Immature natural killer cell (primary cell): ENCODE results near the gene REXO2. TPM values are rescaled to one million over a fixed set of nuclear protein-coding genes. Genes with fewer than 3 reads are reported as not detected.

Source experiments
- DNase-seq, 3 donors: peaks; one replicate each; pipeline ENCODE4 v3.0.0; 2022; ENCODE audit warnings: mixed read lengths in 1 of 3
- H3K27ac Mint-ChIP-seq, 6 donors: one replicate each; pipeline ENCODE4 v1.8.0; 2020; ENCODE audit warnings: mixed read lengths in 6 of 6, mild to moderate bottlenecking in 5 of 6, inconsistent platforms in 4 of 6, moderate library complexity in 3 of 6
- H3K27me3 Mint-ChIP-seq, 3 donors: one replicate each; pipeline ENCODE4 v1.8.0; 2020 to 2021; ENCODE audit warnings: low read depth in 3 of 3, mild to moderate bottlenecking in 3 of 3, mixed read lengths in 3 of 3, moderate library complexity in 3 of 3, inconsistent platforms in 1 of 3
- H3K36me3 Mint-ChIP-seq, 3 donors: one replicate each; pipeline ENCODE4 v1.8.0; 2020; ENCODE audit warnings: mixed read lengths in 3 of 3, inconsistent platforms in 2 of 3, mild to moderate bottlenecking in 2 of 3
- H3K4me1 Mint-ChIP-seq, 2 donors: one replicate each; pipeline ENCODE4 v1.8.0; 2020; ENCODE audit warnings: inconsistent platforms in 2 of 2, mild to moderate bottlenecking in 2 of 2, mixed read lengths in 2 of 2, moderate library complexity in 1 of 2
- H3K4me3 Mint-ChIP-seq, 5 donors: one replicate each; pipeline ENCODE4 v1.8.0; 2020; ENCODE audit warnings: mild to moderate bottlenecking in 5 of 5, mixed read lengths in 5 of 5, inconsistent platforms in 3 of 5, moderate library complexity in 3 of 5
- H3K9me3 Mint-ChIP-seq, 6 donors: one replicate each; pipeline ENCODE4 v1.8.0; 2020; ENCODE audit warnings: mild to moderate bottlenecking in 6 of 6, mixed read lengths in 6 of 6, inconsistent platforms in 4 of 6, moderate library complexity in 3 of 6
- polyA plus RNA-seq, 3 donors: library from polyadenylated mRNA; unstranded; fragments of 300-500 nt; fragmentation: Illumina TruSeq; gene quantifications; one replicate each; pipeline ENCODE4 v1.2.3, GENCODE V29; 2021

REXO2 gene
- 10 to 100 TPM; 45.5 to 49.4 (median 45.9) TPM for polyA plus RNA-seq

DNA sequence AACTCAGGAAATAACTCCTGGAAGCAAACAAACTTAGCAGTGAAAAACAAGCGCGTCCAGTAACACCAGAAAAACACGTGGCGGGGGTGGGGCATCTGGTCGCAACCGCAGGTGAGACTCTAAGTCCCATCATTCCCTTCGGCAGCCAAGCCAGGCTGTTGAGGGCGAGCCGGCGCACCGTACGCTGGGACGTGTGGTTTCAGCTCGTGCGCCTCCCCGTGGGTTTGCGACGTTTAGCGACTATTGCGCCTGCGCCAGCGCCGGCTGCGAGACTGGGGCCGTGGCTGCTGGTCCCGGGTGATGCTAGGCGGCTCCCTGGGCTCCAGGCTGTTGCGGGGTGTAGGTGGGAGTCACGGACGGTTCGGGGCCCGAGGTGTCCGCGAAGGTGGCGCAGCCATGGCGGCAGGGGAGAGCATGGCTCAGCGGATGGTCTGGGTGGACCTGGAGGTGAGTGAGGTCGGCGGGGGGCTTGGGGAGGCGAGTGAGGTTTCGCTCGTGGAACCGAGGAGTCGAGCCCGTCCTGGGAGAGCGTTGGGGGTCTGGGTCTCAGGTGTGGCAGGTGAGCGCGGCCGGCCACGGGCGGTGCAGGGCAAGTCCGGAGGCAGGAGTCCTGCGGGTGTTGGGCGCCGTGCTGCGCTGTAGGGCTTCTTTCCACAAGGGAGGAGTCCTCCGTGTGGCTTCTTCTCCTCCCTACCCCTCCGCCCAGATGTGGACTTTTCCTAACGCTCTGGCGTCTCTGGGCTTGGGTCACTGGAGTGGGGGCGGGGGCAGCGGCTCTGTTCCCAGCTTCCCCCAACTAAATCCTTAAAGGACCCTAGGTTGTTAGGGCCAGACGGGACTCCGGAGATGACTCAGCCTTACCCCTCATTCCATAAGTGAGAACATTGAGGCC is at the start of gene REXO2:
Gene REXO2, plus strand, starts transcription at position 239 of the 892 bp plus-strand sequence. Its CDS starts 62 bp downstream, at position 301.
- Mint-ChIP-seq H3K36me3 (peaks cover 0 to 5% (median 0%) of the 10 kb centered on the region in 3 donors), H3K4me1 (peaks cover 29 to 39% of the 10 kb centered on the region in 2 donors), H3K27me3 (peaks cover 7 to 12% (median 10%) of the 10 kb centered on the region in 3 donors), H3K9me3 (no peaks in the 10 kb centered on the region), H3K4me3 (peak within 1 kb of the TSS; percentile 90 to 97 (median 97)), H3K27ac (peak within 1 kb of the TSS; percentile 58 to 93 (median 84))
- DNase-seq, result peak; percentile 91 to 93 (median 92)

DNA sequence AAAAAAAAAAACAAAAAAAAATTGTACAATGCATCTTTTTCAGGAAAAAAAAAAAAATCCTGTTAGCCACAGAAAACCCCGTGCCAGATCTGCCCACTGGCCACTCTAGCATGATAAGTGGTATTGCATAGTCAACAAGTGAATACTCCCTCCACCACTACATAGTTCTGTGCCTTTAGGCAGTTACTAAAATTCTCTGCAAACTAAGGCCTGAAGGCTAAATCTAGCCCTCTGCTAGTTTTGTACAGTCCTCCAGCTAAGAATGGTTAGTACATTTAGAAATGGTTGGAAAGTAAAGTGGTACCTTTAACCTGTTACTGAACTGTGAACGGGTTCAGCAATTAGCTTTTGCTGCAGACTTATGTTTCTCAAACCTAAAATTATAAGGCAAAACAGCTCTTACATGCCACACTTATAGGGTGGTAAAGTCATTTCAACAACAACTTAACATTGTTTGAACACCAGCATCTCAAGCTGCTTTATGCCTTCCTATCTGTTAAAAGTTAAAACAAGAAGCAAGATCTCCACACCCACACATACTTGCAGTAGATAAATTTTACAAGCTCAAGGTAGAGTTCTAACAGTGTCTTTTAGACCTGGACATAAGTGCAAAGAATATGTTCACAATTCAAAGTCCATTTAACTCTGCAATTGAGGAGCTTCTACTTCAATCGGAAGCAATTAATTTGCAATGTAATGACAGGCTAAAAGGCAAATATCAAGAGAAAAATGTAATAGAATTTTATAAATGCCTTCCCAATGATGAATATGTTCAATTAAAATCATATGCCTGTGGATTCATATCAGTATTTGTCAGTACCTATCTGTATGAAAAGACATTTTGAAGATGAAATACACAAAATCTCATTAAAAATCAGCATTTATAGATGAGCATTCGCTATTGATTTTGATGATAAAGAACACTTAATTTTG is 46.3 kb upstream of the REXO2 start:
- Mint-ChIP-seq H3K27me3 (peaks cover 1 to 5% (median 2%) of the 10 kb centered on the region in 3 donors), H3K4me3 (no peak overlapping the region), H3K27ac (no peak overlapping the region), H3K4me1 (no peaks in the 10 kb centered on the region), H3K36me3 (no peaks in the 10 kb centered on the region), H3K9me3 (no peaks in the 10 kb centered on the region)
- DNase-seq, result no peak

DNA sequence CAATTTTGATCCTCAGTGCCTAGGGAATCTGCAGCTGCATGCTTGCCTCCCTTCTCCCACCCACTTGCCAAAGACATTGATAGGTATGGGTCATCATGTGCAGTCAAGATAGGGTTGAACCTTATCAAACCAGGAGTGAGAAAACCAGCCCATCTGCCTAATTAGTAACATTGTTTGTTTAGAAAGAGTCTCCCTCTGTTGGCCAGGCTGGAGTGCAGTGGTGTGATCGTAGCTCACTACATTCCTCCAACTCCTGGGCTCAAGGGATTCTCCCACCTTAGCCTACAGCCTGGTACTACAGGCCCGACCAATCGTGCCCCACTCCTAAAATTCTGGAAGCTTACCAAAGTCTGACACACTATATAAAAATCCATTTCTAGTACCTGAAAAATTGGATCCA is 43.5 kb upstream of the REXO2 start:
- H3K4me3 Mint-ChIP-seq, result no peak overlapping the region
- H3K27me3 Mint-ChIP-seq, result peaks cover 5 to 12% (median 10%) of the 10 kb centered on the region in 3 donors
- H3K4me1 Mint-ChIP-seq, result peaks cover 21 to 26% of the 10 kb centered on the region in 2 donors
- no peak for DNase-seq
- H3K36me3 Mint-ChIP-seq, result no peaks in the 10 kb centered on the region
- no peaks in the 10 kb centered on the region for H3K9me3 Mint-ChIP-seq
- H3K27ac Mint-ChIP-seq, result no peak overlapping the region

DNA sequence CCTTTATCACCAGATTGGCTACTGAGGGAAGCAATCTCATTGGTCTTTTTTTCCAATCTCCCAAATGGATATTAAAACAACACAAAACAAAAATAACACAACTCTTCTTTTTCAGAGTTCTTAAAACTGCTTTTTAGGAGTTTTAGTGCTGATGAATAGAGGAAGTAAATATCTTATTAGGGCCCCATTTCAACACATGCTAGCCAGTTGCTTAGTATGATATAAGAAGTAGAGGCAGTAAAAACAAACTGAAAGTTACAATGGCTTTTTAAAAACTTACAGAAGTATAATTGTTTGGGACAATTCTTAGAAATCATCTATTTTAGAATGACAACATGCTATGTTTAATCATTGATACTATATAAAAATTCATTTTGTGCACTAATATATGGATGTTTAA is 42.4 kb upstream of the REXO2 start:
- peaks cover 5 to 12% (median 12%) of the 10 kb centered on the region in 3 donors for H3K27me3 Mint-ChIP-seq
- no peak overlapping the region for H3K4me3 Mint-ChIP-seq
- peaks cover 31 to 38% of the 10 kb centered on the region in 2 donors for H3K4me1 Mint-ChIP-seq
- H3K36me3 Mint-ChIP-seq, result no peaks in the 10 kb centered on the region
- H3K27ac Mint-ChIP-seq, result no peak overlapping the region
- H3K9me3 Mint-ChIP-seq, result no peaks in the 10 kb centered on the region
- DNase-seq, result no peak

DNA sequence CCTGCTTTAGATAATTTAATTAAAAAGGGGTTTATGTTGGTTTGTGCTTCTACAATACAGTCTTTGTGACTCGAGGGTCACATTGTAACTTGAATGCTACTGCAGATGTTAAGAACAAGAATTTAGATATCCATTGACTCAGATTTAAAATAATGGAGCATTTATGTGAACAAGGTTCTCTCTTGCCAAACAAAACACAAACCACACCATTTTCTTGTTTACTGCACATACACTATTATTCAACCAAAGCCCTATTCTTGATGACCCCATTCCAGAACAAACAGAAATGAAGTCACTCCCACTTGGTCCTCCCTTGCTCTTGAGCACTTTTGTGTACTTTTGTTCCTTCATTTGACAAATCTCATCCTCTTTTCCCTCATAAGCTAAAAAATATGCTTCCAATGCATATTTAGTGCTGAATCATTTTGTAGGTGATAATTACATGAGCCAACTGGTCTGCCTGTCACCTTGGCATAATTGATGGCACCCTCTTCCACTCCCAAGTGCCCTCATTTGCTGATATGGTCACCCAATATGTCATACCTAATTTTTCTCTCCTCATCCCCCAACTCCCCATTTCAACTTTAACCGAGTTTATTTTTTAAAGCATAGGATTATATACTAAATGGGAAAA is 41.8 kb upstream of the REXO2 start:
- H3K4me3 Mint-ChIP-seq, result no peak overlapping the region
- no peak overlapping the region for H3K27ac Mint-ChIP-seq
- H3K27me3 Mint-ChIP-seq, result peaks cover 5 to 12% (median 8%) of the 10 kb centered on the region in 3 donors
- peaks cover 35 to 42% of the 10 kb centered on the region in 2 donors for H3K4me1 Mint-ChIP-seq
- DNase-seq, result no peak
- no peaks in the 10 kb centered on the region for H3K9me3 Mint-ChIP-seq
- no peaks in the 10 kb centered on the region for H3K36me3 Mint-ChIP-seq

DNA sequence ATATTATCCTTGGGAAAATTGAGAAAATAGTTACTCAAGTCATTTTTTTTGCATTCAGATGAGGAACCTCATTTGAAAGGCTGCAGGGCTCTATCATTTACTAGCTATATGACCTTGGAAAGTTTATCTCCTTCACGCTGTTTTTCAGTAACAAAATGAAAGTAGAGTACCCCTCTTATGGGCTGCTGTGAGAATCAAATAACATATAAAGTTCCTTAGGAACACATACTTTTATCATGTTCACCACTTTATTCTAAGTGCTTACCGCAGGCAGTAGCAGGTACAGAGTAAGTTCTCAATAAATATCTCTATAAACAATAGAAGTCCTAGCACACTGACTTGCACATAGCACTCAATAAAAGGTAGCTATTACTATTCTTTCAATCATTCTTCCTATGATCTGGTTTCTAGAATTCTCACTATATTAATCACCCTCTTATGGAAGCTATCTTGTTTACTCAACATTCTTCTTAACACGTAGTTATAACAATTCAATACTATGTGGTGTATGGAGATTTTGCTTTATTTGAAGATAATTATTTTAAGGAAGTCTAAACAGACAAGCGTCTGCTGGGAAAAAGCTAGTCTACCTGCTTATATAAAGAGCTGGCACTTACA is 40.9 kb upstream of the REXO2 start:
- peak overlapping the region in 5 of 6 donors; percentile 73 to 99 (median 99) for H3K27ac Mint-ChIP-seq
- no peak for DNase-seq
- H3K36me3 Mint-ChIP-seq, result no peaks in the 10 kb centered on the region
- peaks cover 38 to 52% of the 10 kb centered on the region in 2 donors for H3K4me1 Mint-ChIP-seq
- no peaks in the 10 kb centered on the region for H3K9me3 Mint-ChIP-seq
- peak overlapping the region; percentile 42 to 97 (median 96) for H3K4me3 Mint-ChIP-seq
- peaks cover 5 to 12% (median 8%) of the 10 kb centered on the region in 3 donors for H3K27me3 Mint-ChIP-seq

DNA sequence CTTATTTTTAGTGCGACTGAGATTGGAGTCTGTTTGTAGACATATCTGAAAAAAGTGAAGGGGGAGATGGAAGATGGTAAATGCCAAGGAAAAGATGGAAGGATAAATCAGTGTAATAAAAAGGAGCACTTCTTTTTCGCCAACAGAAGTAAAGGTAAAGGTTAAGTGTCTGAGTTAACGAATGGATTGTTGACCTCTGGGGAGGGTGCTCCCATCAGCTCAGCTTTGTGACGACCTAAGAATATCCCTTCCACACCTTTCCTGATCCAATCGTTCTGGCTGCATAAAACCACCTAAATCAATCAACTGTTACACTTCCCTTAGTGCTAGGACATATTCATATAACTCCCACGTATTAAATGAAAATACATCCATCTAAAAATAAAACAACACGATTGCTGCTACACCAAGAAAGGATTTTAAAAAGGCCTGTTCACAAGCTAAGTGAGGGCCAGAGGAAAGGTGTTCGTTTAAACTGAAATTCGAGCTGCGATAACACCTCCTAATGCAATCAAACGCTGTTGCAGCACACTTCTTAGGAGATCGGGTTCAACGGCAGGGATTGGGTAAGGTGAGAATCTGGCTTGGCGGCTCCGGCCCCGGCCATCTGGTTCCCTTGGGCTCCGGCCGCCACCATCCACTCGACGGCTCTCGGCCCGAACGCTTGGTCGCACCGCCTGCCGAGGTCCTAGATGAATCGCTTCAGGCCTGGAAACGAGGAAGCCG is 39.6 kb upstream of the REXO2 start:
- peak overlapping the region; percentile 98 to 99 (median 99) for H3K27ac Mint-ChIP-seq
- no peak for DNase-seq
- peaks cover 5 to 10% (median 8%) of the 10 kb centered on the region in 3 donors for H3K27me3 Mint-ChIP-seq
- peaks cover 44 to 64% of the 10 kb centered on the region in 2 donors for H3K4me1 Mint-ChIP-seq
- no peaks in the 10 kb centered on the region for H3K36me3 Mint-ChIP-seq
- H3K9me3 Mint-ChIP-seq, result no peaks in the 10 kb centered on the region
- peak overlapping the region; percentile 96 to 97 (median 96) for H3K4me3 Mint-ChIP-seq

DNA sequence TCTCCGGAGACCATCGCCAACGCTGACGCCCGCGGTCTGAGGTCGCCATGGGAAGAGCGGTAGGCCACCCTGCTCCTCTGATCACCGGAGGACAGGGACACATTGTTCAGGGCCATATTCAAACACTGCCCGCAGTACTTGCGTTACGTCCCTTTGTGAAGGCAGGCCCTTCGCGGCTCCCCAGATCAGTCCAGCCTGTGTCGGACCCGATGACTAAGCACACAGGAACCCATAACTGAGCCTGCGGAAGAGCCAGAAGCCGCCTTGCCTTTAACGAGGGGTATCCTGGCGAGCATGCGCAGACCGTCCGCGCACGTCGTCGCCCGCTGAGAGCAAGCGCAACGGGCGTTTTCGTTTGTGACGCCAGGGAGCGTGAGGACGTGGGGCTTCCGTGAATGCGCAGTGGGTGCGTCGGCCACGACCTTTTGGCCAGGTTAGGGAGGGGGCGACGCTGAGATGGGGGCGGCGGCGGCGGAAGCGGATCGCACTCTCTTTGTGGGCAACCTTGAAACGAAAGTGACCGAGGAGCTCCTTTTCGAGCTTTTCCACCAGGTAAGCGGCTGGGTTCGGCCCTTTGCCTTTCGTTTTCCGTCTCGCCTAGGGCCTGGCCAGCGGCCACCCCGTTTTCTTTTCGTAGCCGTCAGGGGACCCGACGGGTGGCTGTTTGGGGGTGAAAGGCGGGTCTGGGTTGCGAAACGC is 38.9 kb upstream of the REXO2 start, which contains the start of the genes C11orf71 and RBM7:
Gene C11orf71, minus strand, starts transcription at position 296 of the 699 bp plus-strand sequence. Its CDS starts 180 bp downstream, at position 116.
Gene RBM7, plus strand, starts transcription at position 451 of the 699 bp plus-strand sequence. Its CDS starts 6 bp downstream, at position 457.
- DNase-seq, result peak; percentile 96 to 98 (median 98)
- Mint-ChIP-seq H3K4me1 (peaks cover 49 to 71% of the 10 kb centered on the region in 2 donors), H3K36me3 (peaks cover 0 to 2% (median 1%) of the 10 kb centered on the region in 3 donors), H3K4me3 (peak within 1 kb of the TSS; percentile 96 to 97 (median 96)), H3K9me3 (no peaks in the 10 kb centered on the region), H3K27me3 (peaks cover 3 to 10% (median 8%) of the 10 kb centered on the region in 3 donors), H3K27ac (peak within 1 kb of the TSS; percentile 98 to 99 (median 99))

DNA sequence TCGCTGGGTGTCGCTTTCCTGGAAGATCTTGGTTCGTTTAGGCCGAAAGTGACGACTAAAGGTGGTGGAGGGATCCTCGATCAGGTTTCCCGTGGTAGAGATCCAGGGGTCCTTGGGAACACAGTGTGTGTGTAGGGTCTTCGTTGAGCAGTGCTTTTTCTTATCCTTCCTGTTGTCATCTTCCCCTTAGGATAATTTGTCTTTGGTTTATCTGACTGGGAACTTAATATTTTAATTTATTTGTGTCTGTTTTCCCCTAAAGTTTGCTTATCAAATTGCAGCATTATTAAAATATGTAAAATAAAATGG is 38.4 kb upstream of the REXO2 start:
- peak overlapping the region; percentile 96 to 97 (median 96) for H3K4me3 Mint-ChIP-seq
- peaks cover 0 to 5% (median 4%) of the 10 kb centered on the region in 3 donors for H3K36me3 Mint-ChIP-seq
- DNase-seq, result no peak
- no peaks in the 10 kb centered on the region for H3K9me3 Mint-ChIP-seq
- peaks cover 3 to 10% (median 8%) of the 10 kb centered on the region in 3 donors for H3K27me3 Mint-ChIP-seq
- H3K4me1 Mint-ChIP-seq, result peaks cover 51 to 76% of the 10 kb centered on the region in 2 donors
- H3K27ac Mint-ChIP-seq, result peak overlapping the region; percentile 98 to 99 (median 99)

DNA sequence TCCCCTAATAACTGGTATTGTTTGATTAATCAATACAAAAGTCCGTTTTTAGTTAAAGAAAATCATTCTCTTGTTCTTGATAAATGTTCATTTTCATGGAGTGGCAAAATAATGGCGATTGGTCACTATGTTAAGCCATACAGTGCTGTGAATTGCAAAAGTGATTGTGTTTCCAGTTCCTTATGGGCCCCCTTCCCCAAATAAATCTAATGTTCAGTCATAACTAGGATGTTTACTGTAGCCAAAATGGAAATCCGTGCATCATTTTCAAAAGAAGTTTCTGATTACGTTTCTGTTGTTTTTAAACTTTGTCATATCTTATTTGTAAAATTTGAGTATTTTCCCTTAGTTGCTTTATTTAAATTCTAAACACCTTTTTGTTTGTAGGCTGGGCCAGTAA is 38.0 kb upstream of the REXO2 start:
- Mint-ChIP-seq H3K4me3 (peak overlapping the region; percentile 96 to 97 (median 96)), H3K36me3 (peaks cover 4 to 9% (median 8%) of the 10 kb centered on the region in 3 donors), H3K27me3 (peaks cover 3 to 10% (median 8%) of the 10 kb centered on the region in 3 donors), H3K27ac (peak overlapping the region; percentile 98 to 99 (median 99)), H3K9me3 (no peaks in the 10 kb centered on the region), H3K4me1 (peaks cover 51 to 81% of the 10 kb centered on the region in 2 donors)
- DNase-seq, result no peak

DNA sequence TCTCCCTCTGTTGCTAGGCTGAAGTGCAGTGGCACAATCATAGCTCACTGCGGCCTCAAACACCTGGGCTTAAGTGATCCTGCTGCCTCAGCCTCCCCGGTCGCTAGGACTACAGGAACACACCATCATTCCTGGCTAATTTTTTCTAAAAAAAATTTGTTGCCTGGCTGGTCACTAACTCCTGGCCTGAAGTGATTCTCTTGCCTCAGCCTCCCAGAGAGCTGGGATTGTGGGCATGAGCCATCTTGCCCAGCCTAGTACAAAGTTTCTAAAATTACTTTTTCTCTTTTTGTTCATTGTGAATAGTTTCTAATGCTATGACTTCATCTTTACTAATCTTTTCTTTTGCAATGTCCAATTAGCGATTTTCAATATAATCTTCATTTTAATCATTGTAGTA is 26.3 kb upstream of the REXO2 start:
- H3K4me1 Mint-ChIP-seq, result peaks cover 0 to 7% of the 10 kb centered on the region in 2 donors
- H3K36me3 Mint-ChIP-seq, result peaks cover 5 to 23% (median 9%) of the 10 kb centered on the region in 3 donors
- no peaks in the 10 kb centered on the region for H3K27me3 Mint-ChIP-seq
- no peaks in the 10 kb centered on the region for H3K9me3 Mint-ChIP-seq
- H3K4me3 Mint-ChIP-seq, result no peak overlapping the region
- DNase-seq, result no peak
- H3K27ac Mint-ChIP-seq, result peak overlapping the region in 1 of 6 donors; percentile 4

DNA sequence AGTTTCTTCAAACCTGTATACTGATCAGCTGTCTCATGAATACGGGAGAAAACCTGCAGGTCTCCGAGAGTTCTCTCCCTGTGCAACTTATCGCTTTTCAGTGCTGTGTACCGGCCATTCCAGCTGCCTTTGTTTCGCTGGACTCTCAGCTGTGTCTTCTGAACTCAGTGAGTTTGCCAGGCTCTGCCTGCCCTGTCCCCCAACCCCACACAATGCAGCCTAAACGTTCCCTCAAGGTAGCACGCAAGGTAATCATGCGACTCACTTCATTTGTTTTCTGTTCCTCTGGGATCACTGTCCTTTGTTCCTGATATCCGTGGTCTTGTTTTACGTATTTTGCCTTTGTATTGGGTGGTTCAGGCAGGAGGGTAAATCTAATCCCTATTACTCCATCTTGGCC is 25.3 kb upstream of the REXO2 start:
- Mint-ChIP-seq H3K36me3 (peaks cover 8 to 22% (median 9%) of the 10 kb centered on the region in 3 donors), H3K9me3 (no peaks in the 10 kb centered on the region), H3K27ac (peak overlapping the region in 1 of 6 donors; percentile 82), H3K4me3 (no peak overlapping the region), H3K27me3 (no peaks in the 10 kb centered on the region), H3K4me1 (peaks cover 0 to 7% of the 10 kb centered on the region in 2 donors)
- no peak for DNase-seq
